HG03575 (cell line): ENCODE measurements around the gene NAGPA.

Experiments
- ATAC-seq: cut with Tn5 transposase; IDR thresholded peaks from one replicate; pipeline ENCODE4 v1.9.1; 2021; ENCODE audit not compliant: unreplicated experiment, insufficient number of reproducible peaks, low FRiP score; ENCODE audit errors: extremely low read depth

The NAGPA gene

GRCh38 chr16:4984174-4984990 lies 49.4 kb downstream of the NAGPA start:
- no peak for ATAC-seq

DNA sequence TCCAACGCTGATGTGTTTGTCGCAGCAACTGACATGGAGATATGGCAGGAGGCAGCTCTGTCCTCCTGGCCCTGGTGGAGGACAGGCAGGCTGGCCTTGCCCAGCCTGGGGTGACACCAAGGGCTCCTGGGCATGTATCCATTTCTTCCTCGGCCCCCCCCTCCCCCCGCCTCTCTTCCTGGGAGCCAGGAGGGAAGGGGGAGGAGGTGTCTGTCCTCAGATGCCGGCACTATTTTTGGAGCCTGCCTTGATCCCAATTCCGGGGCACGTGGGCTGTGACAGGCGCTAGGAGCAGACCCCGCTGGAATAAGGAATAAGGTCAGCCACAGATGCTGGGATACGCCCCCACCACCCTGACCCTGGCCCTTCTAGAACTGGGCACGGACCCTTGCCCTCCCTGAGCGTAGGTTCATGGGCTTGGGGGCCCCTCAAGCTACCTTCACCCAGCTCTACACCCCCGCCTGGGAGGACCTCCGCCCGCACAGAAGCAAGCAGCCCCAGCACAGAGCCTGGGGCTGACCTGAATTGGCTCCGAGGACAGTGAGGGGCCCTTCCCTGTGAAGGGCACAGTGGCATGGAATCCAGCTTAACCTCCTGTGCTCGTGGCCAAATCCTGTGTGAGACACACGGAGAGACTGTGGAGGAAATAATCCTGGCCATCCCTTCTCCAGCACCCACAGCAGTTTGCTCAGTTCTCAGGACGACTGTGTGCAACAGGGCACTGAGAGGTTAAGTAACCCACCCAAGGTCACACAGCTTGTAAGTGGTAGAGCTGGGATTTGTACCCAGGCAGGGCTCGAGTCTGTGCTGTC lies 51.5 kb downstream of the NAGPA start:
- ATAC-seq: no peak

- no peak for ATAC-seq
Measured at GRCh38 chr16:4981473-4981872, 52.3 kb downstream of the NAGPA start.

- no peak for ATAC-seq
Measured at GRCh38 chr16:4980691-4981090, 53.0 kb downstream of the NAGPA start.

DNA sequence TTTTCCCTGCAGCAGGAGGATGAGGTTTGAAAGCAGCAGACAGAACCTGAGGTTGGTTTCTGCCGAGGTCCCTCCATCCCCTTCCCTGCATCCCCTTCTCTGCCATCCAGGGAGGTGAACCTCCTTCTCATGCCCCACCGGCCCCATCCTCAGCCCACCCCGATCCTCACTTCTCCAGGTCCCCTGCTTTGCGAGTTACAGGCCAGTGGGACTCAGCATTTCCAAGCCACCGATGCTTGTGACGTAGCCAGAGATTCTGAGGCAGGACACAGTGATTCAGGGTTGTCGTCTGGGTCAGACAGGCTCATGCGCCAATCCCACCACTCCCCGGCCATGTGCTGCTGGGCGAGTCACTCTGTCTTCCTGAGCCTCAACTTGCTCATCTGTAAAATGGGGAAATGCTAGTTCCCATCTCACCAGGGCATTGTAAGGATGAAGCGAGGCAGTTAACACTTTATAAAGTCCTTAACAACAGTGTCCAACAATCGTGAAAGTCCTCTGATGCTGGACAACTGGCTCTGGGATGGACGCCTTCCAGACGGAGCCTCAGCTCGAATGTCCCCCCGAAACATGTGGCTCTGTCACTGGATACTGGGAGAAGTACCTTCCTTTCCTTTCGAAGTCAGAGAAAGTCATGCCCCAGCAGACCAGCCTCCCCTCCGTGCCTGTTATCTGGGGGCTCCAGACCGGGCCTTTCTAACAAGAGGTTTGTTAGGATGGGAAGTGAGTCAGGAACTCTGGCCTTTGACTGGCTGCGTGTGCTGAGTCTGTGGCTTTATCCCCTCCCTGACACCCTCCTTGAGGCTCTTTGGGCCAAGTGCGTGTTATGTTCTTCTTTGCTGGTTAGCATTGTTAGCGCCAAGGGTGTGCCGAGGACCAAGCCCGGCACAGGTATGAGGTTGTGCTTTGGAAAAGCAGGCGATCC lies 53.7 kb downstream of the NAGPA start:
- no peak for ATAC-seq

GRCh38 chr16:4979164-4979563 lies 54.6 kb downstream of the NAGPA start:
- no peak for ATAC-seq

GRCh38 chr16:4976611-4977145 lies 57.1 kb downstream of the NAGPA start:
- no peak for ATAC-seq

GRCh38 chr16:4976079-4976478 lies 57.7 kb downstream of the NAGPA start:
- ATAC-seq: peak; percentile 68
